ENCODE results near the gene CFAP77.

Gene CFAP77

DNA sequence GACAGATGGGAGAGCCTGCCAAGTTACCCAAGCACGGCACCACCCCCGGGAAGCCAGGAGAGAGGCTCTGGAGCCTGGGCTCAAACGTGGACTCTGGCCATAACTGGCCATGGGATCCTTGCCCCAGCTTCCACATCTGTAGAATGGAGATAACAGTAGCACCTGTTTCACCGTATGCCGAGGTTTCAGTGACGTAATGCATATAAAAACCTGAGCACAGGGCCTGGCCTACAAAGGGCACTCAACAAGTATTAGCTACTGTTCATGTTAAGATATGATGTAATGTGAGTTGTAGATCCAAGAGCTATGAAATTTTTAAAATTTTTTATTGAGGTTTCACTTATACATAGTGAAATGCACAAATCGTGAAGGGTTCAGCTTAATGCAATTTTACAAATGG, 90.2 kb downstream of the CFAP77 start:
- H3K4me1 ChIP-seq (ENCODE audit: control insufficient read depth in 1 of 2, insufficient read depth in 2 of 2, low read length in 2 of 2): no peaks in the 10 kb centered on the region
- H3K4me3 ChIP-seq (ENCODE audit: low read depth in 1 of 2, low read length in 2 of 2): no peak overlapping the region
- H3K36me3 ChIP-seq (ENCODE audit: control insufficient read depth in 1 of 2, insufficient read depth in 2 of 2, low read length in 2 of 2): no peaks in the 10 kb centered on the region
- H3K27ac ChIP-seq (ENCODE audit: low read depth, low read length): no peak overlapping the region
- H3K27me3 ChIP-seq (ENCODE audit: control insufficient read depth in 1 of 2, insufficient read depth in 2 of 2, low read length in 2 of 2): peaks cover 10 to 18% of the 10 kb centered on the region in 2 donors
- no peak overlapping the region for H3K9ac ChIP-seq (ENCODE audit: low read depth in 1 of 2, low read length in 2 of 2)
- H3K9me3 ChIP-seq (ENCODE audit: control insufficient read depth in 1 of 2, low read length in 2 of 2): no peaks in the 10 kb centered on the region

DNA sequence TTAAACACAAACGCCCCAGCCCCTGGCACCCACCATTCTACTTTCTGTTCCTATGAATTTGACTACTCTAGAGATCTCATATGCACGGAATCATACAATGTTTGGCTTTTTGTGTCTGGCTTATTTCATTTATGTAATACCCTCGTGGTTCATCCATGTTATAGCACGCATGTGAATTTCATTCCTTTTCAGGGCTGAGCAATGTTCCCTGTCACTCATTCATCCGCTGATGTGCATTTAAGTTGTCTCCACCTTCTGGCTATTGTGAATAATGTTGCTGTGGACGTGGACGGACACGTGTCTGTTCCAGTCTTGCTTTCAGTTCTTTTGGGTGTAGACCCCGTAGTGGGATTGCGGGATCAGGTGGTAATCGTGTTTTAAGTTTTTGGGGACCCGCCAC, 92.5 kb downstream of the CFAP77 start:
- no peak overlapping the region for H3K4me3 ChIP-seq (ENCODE audit: low read depth in 1 of 2, low read length in 2 of 2)
- no peaks in the 10 kb centered on the region for H3K36me3 ChIP-seq (ENCODE audit: control insufficient read depth in 1 of 2, insufficient read depth in 2 of 2, low read length in 2 of 2)
- no peak overlapping the region for H3K9ac ChIP-seq (ENCODE audit: low read depth in 1 of 2, low read length in 2 of 2)
- no peak overlapping the region for H3K27ac ChIP-seq (ENCODE audit: low read depth, low read length)
- H3K9me3 ChIP-seq (ENCODE audit: control insufficient read depth in 1 of 2, low read length in 2 of 2): no peaks in the 10 kb centered on the region
- H3K27me3 ChIP-seq (ENCODE audit: control insufficient read depth in 1 of 2, insufficient read depth in 2 of 2, low read length in 2 of 2): peaks cover 24 to 31% of the 10 kb centered on the region in 2 donors
- H3K4me1 ChIP-seq (ENCODE audit: control insufficient read depth in 1 of 2, insufficient read depth in 2 of 2, low read length in 2 of 2): peaks cover 0 to 3% of the 10 kb centered on the region in 2 donors

DNA sequence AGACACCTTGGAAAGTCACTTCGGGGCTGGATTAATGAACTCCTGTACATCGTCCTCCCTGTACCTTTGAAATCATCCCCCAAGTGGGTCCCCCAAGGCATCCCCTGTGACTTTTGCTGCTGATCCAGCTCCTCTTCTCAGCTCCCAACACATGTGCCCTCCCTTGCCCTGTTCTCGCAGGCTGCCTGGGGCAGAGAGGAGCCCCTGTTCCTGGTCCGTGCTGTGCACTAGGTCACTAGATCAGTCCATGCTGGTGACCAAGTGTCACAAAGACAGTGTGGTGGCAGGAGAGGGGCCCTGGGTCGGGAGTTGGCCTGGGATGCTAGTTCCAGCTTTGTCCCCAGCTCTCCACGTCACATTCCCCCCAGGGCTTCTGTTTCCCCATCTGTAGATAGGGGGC, 93.1 kb downstream of the CFAP77 start:
- Histone ChIP-seq H3K36me3 (ENCODE audit: control insufficient read depth in 1 of 2, insufficient read depth in 2 of 2, low read length in 2 of 2) (no peaks in the 10 kb centered on the region), H3K4me3 (ENCODE audit: low read depth in 1 of 2, low read length in 2 of 2) (no peak overlapping the region), H3K27me3 (ENCODE audit: control insufficient read depth in 1 of 2, insufficient read depth in 2 of 2, low read length in 2 of 2) (peaks cover 24 to 31% of the 10 kb centered on the region in 2 donors), H3K4me1 (ENCODE audit: control insufficient read depth in 1 of 2, insufficient read depth in 2 of 2, low read length in 2 of 2) (peaks cover 0 to 3% of the 10 kb centered on the region in 2 donors), H3K27ac (ENCODE audit: low read depth, low read length) (no peak overlapping the region), H3K9me3 (ENCODE audit: control insufficient read depth in 1 of 2, low read length in 2 of 2) (no peaks in the 10 kb centered on the region), H3K9ac (ENCODE audit: low read depth in 1 of 2, low read length in 2 of 2) (no peak overlapping the region)

DNA sequence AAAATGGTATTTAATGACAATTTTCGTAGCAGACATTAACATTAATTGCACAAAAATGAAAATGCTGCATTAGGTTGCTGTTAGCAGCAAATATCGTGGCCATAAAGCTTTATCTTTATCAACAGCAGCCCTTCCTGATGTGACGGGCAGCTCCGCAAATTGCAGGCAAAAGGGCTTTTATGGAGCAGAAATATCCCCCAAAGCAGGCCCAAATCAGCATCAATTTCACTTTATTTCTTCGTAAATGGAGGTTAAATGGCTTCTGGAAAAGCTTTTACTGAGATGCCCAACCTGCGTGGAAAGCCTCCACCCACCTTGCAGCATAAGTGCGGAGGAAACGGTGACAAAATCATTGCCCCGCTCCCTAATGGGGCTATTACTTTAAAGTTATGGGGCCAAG, 94.5 kb downstream of the CFAP77 start:
- H3K9ac ChIP-seq (ENCODE audit: low read depth in 1 of 2, low read length in 2 of 2): no peak overlapping the region
- no peaks in the 10 kb centered on the region for H3K9me3 ChIP-seq (ENCODE audit: control insufficient read depth in 1 of 2, low read length in 2 of 2)
- peaks cover 29 to 31% of the 10 kb centered on the region in 2 donors for H3K27me3 ChIP-seq (ENCODE audit: control insufficient read depth in 1 of 2, insufficient read depth in 2 of 2, low read length in 2 of 2)
- no peak overlapping the region for H3K27ac ChIP-seq (ENCODE audit: low read depth, low read length)
- peaks cover 0 to 3% of the 10 kb centered on the region in 2 donors for H3K4me1 ChIP-seq (ENCODE audit: control insufficient read depth in 1 of 2, insufficient read depth in 2 of 2, low read length in 2 of 2)
- H3K4me3 ChIP-seq (ENCODE audit: low read depth in 1 of 2, low read length in 2 of 2): no peak overlapping the region
- no peaks in the 10 kb centered on the region for H3K36me3 ChIP-seq (ENCODE audit: control insufficient read depth in 1 of 2, insufficient read depth in 2 of 2, low read length in 2 of 2)

GRCh38 chr9:132505991-132506655, 96.1 kb downstream of the CFAP77 start:
- Histone ChIP-seq H3K9ac (ENCODE audit: low read depth in 1 of 2, low read length in 2 of 2) (no peak overlapping the region), H3K36me3 (ENCODE audit: control insufficient read depth in 1 of 2, insufficient read depth in 2 of 2, low read length in 2 of 2) (no peaks in the 10 kb centered on the region), H3K4me1 (ENCODE audit: control insufficient read depth in 1 of 2, insufficient read depth in 2 of 2, low read length in 2 of 2) (peaks cover 0 to 3% of the 10 kb centered on the region in 2 donors), H3K4me3 (ENCODE audit: low read depth in 1 of 2, low read length in 2 of 2) (no peak overlapping the region), H3K27me3 (ENCODE audit: control insufficient read depth in 1 of 2, insufficient read depth in 2 of 2, low read length in 2 of 2) (peaks cover 29 to 31% of the 10 kb centered on the region in 2 donors), H3K27ac (ENCODE audit: low read depth, low read length) (no peak overlapping the region), H3K9me3 (ENCODE audit: control insufficient read depth in 1 of 2, low read length in 2 of 2) (no peaks in the 10 kb centered on the region)

GRCh38 chr9:132506977-132507669, 97.1 kb downstream of the CFAP77 start:
- Histone ChIP-seq H3K27me3 (ENCODE audit: control insufficient read depth in 1 of 2, insufficient read depth in 2 of 2, low read length in 2 of 2) (peaks cover 29 to 31% of the 10 kb centered on the region in 2 donors), H3K36me3 (ENCODE audit: control insufficient read depth in 1 of 2, insufficient read depth in 2 of 2, low read length in 2 of 2) (no peaks in the 10 kb centered on the region), H3K9me3 (ENCODE audit: control insufficient read depth in 1 of 2, low read length in 2 of 2) (no peaks in the 10 kb centered on the region), H3K27ac (ENCODE audit: low read depth, low read length) (no peak overlapping the region), H3K4me1 (ENCODE audit: control insufficient read depth in 1 of 2, insufficient read depth in 2 of 2, low read length in 2 of 2) (peaks cover 0 to 3% of the 10 kb centered on the region in 2 donors), H3K9ac (ENCODE audit: low read depth in 1 of 2, low read length in 2 of 2) (no peak overlapping the region), H3K4me3 (ENCODE audit: low read depth in 1 of 2, low read length in 2 of 2) (no peak overlapping the region)

- H3K9ac ChIP-seq (ENCODE audit: low read depth in 1 of 2, low read length in 2 of 2): no peak overlapping the region
- H3K27me3 ChIP-seq (ENCODE audit: control insufficient read depth in 1 of 2, insufficient read depth in 2 of 2, low read length in 2 of 2): peaks cover 29 to 31% of the 10 kb centered on the region in 2 donors
- no peaks in the 10 kb centered on the region for H3K36me3 ChIP-seq (ENCODE audit: control insufficient read depth in 1 of 2, insufficient read depth in 2 of 2, low read length in 2 of 2)
- no peaks in the 10 kb centered on the region for H3K9me3 ChIP-seq (ENCODE audit: control insufficient read depth in 1 of 2, low read length in 2 of 2)
- H3K4me3 ChIP-seq (ENCODE audit: low read depth in 1 of 2, low read length in 2 of 2): no peak overlapping the region
- H3K4me1 ChIP-seq (ENCODE audit: control insufficient read depth in 1 of 2, insufficient read depth in 2 of 2, low read length in 2 of 2): peaks cover 0 to 3% of the 10 kb centered on the region in 2 donors
- H3K27ac ChIP-seq (ENCODE audit: low read depth, low read length): no peak overlapping the region
Measured at GRCh38 chr9:132507670-132508469, 97.9 kb downstream of the CFAP77 start.

DNA sequence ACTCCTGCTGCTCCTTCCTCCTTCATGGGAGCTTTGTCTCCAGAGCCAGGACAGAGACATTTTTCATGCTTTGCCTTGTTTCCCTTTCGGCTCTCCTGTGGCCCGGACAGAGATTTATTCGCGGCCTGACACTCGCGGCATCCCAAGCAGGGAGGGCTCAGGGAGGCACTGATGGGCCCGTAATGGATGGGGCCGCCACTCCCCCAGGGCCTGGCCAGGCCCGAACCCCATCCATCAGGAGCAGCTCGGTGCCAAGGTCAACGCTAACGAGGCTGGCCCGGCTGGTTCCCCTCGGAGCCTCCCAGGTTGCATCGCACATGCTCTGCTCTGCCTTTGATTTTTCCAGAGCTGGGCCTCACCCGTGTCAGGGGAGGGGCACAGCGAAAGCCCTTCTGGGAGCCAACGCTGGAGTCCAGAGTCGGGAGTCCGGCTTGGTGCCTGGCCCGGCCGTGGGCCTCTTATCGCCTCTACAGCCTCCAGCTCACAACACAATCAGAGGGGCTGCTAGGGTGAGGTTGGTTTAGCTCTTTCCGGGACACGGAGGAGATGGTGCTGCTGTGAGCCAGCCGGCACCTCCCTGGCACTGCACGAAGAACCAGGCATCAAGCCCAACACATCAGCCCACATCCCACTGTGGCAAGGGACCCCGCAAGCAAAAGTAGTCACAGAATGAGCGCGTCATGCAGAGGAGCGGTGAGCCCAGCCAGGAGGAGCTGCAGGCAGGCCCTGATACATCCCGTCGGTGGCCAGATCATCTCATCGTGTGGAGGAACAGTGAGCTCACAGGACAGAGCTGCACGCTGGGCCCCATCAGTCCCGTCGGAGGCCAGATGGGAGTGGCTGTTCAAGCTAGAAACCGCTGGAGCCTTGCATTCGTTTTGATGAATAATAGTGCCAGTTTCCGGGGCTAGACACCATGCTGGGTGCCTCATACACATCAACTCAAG, 100.2 kb downstream of the CFAP77 start:
- Histone ChIP-seq H3K9me3 (ENCODE audit: control insufficient read depth in 1 of 2, low read length in 2 of 2) (no peaks in the 10 kb centered on the region), H3K4me3 (ENCODE audit: low read depth in 1 of 2, low read length in 2 of 2) (no peak overlapping the region), H3K36me3 (ENCODE audit: control insufficient read depth in 1 of 2, insufficient read depth in 2 of 2, low read length in 2 of 2) (no peaks in the 10 kb centered on the region), H3K27me3 (ENCODE audit: control insufficient read depth in 1 of 2, insufficient read depth in 2 of 2, low read length in 2 of 2) (peaks cover 19 to 26% of the 10 kb centered on the region in 2 donors), H3K9ac (ENCODE audit: low read depth in 1 of 2, low read length in 2 of 2) (no peak overlapping the region), H3K4me1 (ENCODE audit: control insufficient read depth in 1 of 2, insufficient read depth in 2 of 2, low read length in 2 of 2) (peaks cover 0 to 3% of the 10 kb centered on the region in 2 donors), H3K27ac (ENCODE audit: low read depth, low read length) (no peak overlapping the region)

- Histone ChIP-seq H3K4me3 (ENCODE audit: low read depth in 1 of 2, low read length in 2 of 2) (no peak overlapping the region), H3K9me3 (ENCODE audit: control insufficient read depth in 1 of 2, low read length in 2 of 2) (no peaks in the 10 kb centered on the region), H3K27me3 (ENCODE audit: control insufficient read depth in 1 of 2, insufficient read depth in 2 of 2, low read length in 2 of 2) (peaks cover 9 to 17% of the 10 kb centered on the region in 2 donors)
Measured at GRCh38 chr9:132511191-132511999, 101.4 kb downstream of the CFAP77 start.

More at GRCh38 chr9:132511191-132511999, 101.4 kb downstream of the CFAP77 start:
- no peaks in the 10 kb centered on the region for H3K36me3 ChIP-seq (ENCODE audit: control insufficient read depth in 1 of 2, insufficient read depth in 2 of 2, low read length in 2 of 2)
- H3K27ac ChIP-seq (ENCODE audit: low read depth, low read length): no peak overlapping the region
- H3K9ac ChIP-seq (ENCODE audit: low read depth in 1 of 2, low read length in 2 of 2): no peak overlapping the region
- peaks cover 0 to 3% of the 10 kb centered on the region in 2 donors for H3K4me1 ChIP-seq (ENCODE audit: control insufficient read depth in 1 of 2, insufficient read depth in 2 of 2, low read length in 2 of 2)
